Stimulated activated CD8-positive, alpha-beta memory T cell treated with anti-CD3 and anti-CD28 coated beads, Interleukin-12 subunit alpha, Interleukin-12 subunit beta, amount 100 ng/mL, for 24 hours (primary cell): ENCODE data around the gene SPIRE1.

Experiments used
- DNase-seq: peaks from one replicate; pipeline ENCODE4 v3.0.0-alpha.2; 2020; ENCODE audit errors: extremely low read depth

The SPIRE1 gene

GRCh38 chr18:12443551-12443950 is 214.4 kb downstream of the SPIRE1 start:
- no peak for DNase-seq

- DNase-seq, result no peak
These were observed 215.0 kb downstream of the SPIRE1 start for GRCh38 chr18:12442946-12443345.

- no peak for DNase-seq
These were observed 216.4 kb downstream of the SPIRE1 start for GRCh38 chr18:12441475-12442034.

GRCh38 chr18:12438257-12438656 is 219.7 kb downstream of the SPIRE1 start:
- DNase-seq, result no peak

GRCh38 chr18:12435867-12436266 is 222.0 kb downstream of the SPIRE1 start:
- DNase-seq, result no peak

- DNase-seq, result no peak
These were observed 223.4 kb downstream of the SPIRE1 start for GRCh38 chr18:12434541-12434929.

GRCh38 chr18:12433829-12434540 is 223.9 kb downstream of the SPIRE1 start:
- DNase-seq, result no peak

GRCh38 chr18:12432881-12433280 is 225.0 kb downstream of the SPIRE1 start:
- no peak for DNase-seq

GRCh38 chr18:12432196-12432595 is 225.7 kb downstream of the SPIRE1 start:
- DNase-seq, result no peak

- no peak for DNase-seq
These were observed 226.3 kb downstream of the SPIRE1 start for GRCh38 chr18:12431561-12431960.

- no peak for DNase-seq
These were observed 227.5 kb downstream of the SPIRE1 start for GRCh38 chr18:12430137-12430990.

GRCh38 chr18:12429556-12429955 is 228.4 kb downstream of the SPIRE1 start:
- no peak for DNase-seq

- DNase-seq, result no peak
These were observed 229.0 kb downstream of the SPIRE1 start for GRCh38 chr18:12428923-12429322.

- no peak for DNase-seq
These were observed 231.0 kb downstream of the SPIRE1 start for GRCh38 chr18:12426924-12427323.

GRCh38 chr18:12424252-12424651 is 233.7 kb downstream of the SPIRE1 start:
- no peak for DNase-seq

- no peak for DNase-seq
These were observed 234.1 kb downstream of the SPIRE1 start for GRCh38 chr18:12423820-12424219.

GRCh38 chr18:12423393-12423792 is 234.5 kb downstream of the SPIRE1 start:
- DNase-seq, result no peak

GRCh38 chr18:12422936-12423335 is 235.0 kb downstream of the SPIRE1 start:
- DNase-seq, result no peak

GRCh38 chr18:12421732-12422131 is 236.2 kb downstream of the SPIRE1 start:
- no peak for DNase-seq

GRCh38 chr18:12420821-12421421 is 237.0 kb downstream of the SPIRE1 start:
- DNase-seq, result no peak

GRCh38 chr18:12417687-12418086 is 240.2 kb downstream of the SPIRE1 start:
- no peak for DNase-seq

- no peak for DNase-seq
These were observed 241.7 kb downstream of the SPIRE1 start for GRCh38 chr18:12416098-12416729.
